ENCODE results near the gene PAMR1.

PAMR1 gene, protein sequence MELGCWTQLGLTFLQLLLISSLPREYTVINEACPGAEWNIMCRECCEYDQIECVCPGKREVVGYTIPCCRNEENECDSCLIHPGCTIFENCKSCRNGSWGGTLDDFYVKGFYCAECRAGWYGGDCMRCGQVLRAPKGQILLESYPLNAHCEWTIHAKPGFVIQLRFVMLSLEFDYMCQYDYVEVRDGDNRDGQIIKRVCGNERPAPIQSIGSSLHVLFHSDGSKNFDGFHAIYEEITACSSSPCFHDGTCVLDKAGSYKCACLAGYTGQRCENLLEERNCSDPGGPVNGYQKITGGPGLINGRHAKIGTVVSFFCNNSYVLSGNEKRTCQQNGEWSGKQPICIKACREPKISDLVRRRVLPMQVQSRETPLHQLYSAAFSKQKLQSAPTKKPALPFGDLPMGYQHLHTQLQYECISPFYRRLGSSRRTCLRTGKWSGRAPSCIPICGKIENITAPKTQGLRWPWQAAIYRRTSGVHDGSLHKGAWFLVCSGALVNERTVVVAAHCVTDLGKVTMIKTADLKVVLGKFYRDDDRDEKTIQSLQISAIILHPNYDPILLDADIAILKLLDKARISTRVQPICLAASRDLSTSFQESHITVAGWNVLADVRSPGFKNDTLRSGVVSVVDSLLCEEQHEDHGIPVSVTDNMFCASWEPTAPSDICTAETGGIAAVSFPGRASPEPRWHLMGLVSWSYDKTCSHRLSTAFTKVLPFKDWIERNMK

DNA sequence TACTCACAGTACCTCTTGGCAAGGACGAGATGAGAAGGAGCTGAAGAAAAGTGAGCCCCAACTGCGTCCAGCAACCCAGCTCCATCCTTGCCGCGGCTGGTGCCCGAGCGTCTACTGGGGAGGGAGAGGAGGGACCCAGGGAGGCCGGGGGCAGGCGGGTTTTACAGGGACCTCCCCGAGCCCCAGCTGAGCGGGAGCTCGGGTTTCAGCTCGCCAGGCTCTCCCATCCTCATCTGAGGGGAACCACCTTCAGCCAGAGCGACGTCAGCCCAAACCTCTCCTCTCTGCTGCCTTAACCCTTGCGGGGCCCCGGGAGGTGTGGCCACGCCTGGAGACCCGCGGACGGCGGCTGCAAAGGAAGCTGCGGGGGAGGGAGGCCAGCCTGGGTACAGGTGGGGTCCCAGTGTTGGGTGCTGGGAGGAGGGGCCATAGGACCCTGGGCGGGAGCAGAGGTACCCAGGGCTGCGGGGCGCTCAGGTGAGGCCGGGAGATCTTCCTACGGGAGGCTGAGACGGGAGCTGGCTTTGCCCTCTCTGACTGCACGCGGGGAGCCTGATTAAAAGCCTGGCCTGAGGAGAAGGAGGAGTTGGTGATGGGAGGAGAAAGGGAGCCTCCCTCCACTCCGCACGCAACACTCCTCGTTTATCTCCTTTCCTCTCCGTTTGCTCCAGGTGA lies at the start of gene PAMR1:
Gene PAMR1, minus strand, starts transcription at position 116 of the 675 bp plus-strand sequence. Its CDS starts 31 bp downstream, at position 85.
- no peak within 1 kb of the TSS for H3K4me3 ChIP-seq
- H3K4me1 ChIP-seq: no peaks in the 10 kb centered on the region
- no peak within 1 kb of the TSS for H3K9ac ChIP-seq
- H3K27ac ChIP-seq: no peak within 1 kb of the TSS
- peaks cover 11 to 36% (median 28%) of the 10 kb centered on the region in 11 experiments for H3K27me3 ChIP-seq
- no peak within 1 kb of the TSS for H3K4me2 ChIP-seq
- no peaks in the 10 kb centered on the region for H3K36me3 ChIP-seq
- no peaks in the 10 kb centered on the region for H4K20me1 ChIP-seq
- TF ChIP-seq Cebpa-rat (IDR thresholded peaks at IDR 0.05): no peak
- H3K9me3 ChIP-seq (replicated peaks in 1 of 11): peaks cover 0 to 10% (median 0%) of the 10 kb centered on the region in 11 experiments; a peak in 5 of 22 replicates

DNA sequence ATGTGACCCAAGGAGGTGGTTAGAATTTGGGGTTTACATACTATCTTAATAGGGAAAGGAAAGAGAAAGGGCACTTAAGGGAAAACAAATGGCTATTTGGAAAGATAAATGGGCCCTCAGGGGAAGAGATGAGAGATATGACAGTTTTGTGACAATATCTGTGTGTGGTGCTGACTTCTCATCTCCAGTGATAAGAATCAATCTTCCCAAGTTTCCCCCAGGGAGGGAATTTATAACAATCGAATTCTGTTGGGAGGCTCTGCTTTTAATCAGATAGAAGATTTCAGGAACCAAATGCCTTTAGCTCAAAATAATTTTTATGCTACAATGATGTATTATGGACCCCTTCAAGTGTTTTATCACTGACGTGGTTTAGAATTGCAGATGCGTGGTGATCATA lies 46.3 kb upstream of the PAMR1 start:
- H3K9me3 ChIP-seq (replicated peaks in 1 of 11): peaks cover 10 to 28% (median 16%) of the 10 kb centered on the region in 11 experiments; a peak in 14 of 22 replicates
- H3K4me2 ChIP-seq: no peak overlapping the region
- H3K4me3 ChIP-seq: no peak overlapping the region
- H3K9ac ChIP-seq: no peak overlapping the region
- no peak for TF ChIP-seq Cebpa-rat (IDR thresholded peaks at IDR 0.05)
- no peaks in the 10 kb centered on the region for H3K27me3 ChIP-seq
- no peaks in the 10 kb centered on the region for H4K20me1 ChIP-seq
- H3K27ac ChIP-seq: no peak overlapping the region
- no peaks in the 10 kb centered on the region for H3K36me3 ChIP-seq
- H3K4me1 ChIP-seq: no peaks in the 10 kb centered on the region

- Histone ChIP-seq H4K20me1 (no peaks in the 10 kb centered on the region), H3K4me2 (no peak overlapping the region), H3K4me3 (no peak overlapping the region), H3K9me3 (replicated peaks in 1 of 11) (peaks cover 10 to 28% (median 16%) of the 10 kb centered on the region in 11 experiments; a peak in 14 of 22 replicates), H3K27ac (no peak overlapping the region), H3K27me3 (no peaks in the 10 kb centered on the region), H3K9ac (no peak overlapping the region), H3K4me1 (no peaks in the 10 kb centered on the region), H3K36me3 (no peaks in the 10 kb centered on the region)
- TF ChIP-seq Cebpa-rat (IDR thresholded peaks at IDR 0.05): no peak
Observed at GRCh38 chr11:35567737-35568465, 42.5 kb upstream of the PAMR1 start.

- H3K9ac ChIP-seq: no peak overlapping the region
- no peaks in the 10 kb centered on the region for H3K4me1 ChIP-seq
- peaks cover 10 to 28% (median 16%) of the 10 kb centered on the region in 11 experiments; a peak in 14 of 22 replicates for H3K9me3 ChIP-seq (replicated peaks in 1 of 11)
- no peak overlapping the region for H3K27ac ChIP-seq
- no peak overlapping the region for H3K4me3 ChIP-seq
- H3K4me2 ChIP-seq: no peak overlapping the region
- H3K27me3 ChIP-seq: no peaks in the 10 kb centered on the region
- H4K20me1 ChIP-seq: no peaks in the 10 kb centered on the region
- no peak for TF ChIP-seq Cebpa-rat (IDR thresholded peaks at IDR 0.05)
- no peaks in the 10 kb centered on the region for H3K36me3 ChIP-seq
Observed at GRCh38 chr11:35566885-35567284, 41.5 kb upstream of the PAMR1 start.

GRCh38 chr11:35566181-35566580 lies 40.8 kb upstream of the PAMR1 start:
- Histone ChIP-seq H3K27ac (no peak overlapping the region), H3K4me2 (no peak overlapping the region), H3K27me3 (no peaks in the 10 kb centered on the region), H4K20me1 (no peaks in the 10 kb centered on the region), H3K4me3 (no peak overlapping the region), H3K4me1 (peaks cover 0 to 5% (median 0%) of the 10 kb centered on the region in 10 experiments; a peak in 4 of 20 replicates), H3K36me3 (no peaks in the 10 kb centered on the region), H3K9me3 (replicated peaks in 1 of 11) (peaks cover 10 to 28% (median 16%) of the 10 kb centered on the region in 11 experiments; a peak in 14 of 22 replicates), H3K9ac (no peak overlapping the region)
- TF ChIP-seq Cebpa-rat (IDR thresholded peaks at IDR 0.05): no peak

DNA sequence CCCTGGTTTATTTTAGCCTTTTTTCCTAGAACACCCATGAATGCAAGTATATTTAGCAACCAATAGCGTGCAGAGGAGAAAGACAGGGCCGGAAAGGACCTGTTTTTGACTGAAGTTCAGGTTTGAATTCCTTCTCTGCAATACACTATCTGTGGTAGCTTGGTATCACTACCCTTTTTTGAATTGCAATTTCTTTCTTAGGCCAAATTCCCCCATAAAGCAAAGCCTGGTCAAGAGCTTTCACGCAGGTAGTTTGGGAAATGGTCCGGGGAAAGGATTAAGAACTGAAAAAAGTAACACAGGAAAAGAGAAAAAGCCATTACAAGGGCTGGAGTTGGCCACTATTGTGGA lies 38.8 kb upstream of the PAMR1 start:
- Histone ChIP-seq H3K27ac (no peak overlapping the region), H3K4me1 (peaks cover 0 to 11% (median 0%) of the 10 kb centered on the region in 10 experiments; a peak in 4 of 20 replicates), H3K9ac (no peak overlapping the region), H4K20me1 (no peaks in the 10 kb centered on the region), H3K36me3 (no peaks in the 10 kb centered on the region), H3K9me3 (replicated peaks in 1 of 11) (peaks cover 0 to 15% (median 3%) of the 10 kb centered on the region in 11 experiments; a peak in 10 of 22 replicates), H3K4me3 (no peak overlapping the region), H3K4me2 (no peak overlapping the region), H3K27me3 (no peaks in the 10 kb centered on the region)
- no peak for TF ChIP-seq Cebpa-rat (IDR thresholded peaks at IDR 0.05)

DNA sequence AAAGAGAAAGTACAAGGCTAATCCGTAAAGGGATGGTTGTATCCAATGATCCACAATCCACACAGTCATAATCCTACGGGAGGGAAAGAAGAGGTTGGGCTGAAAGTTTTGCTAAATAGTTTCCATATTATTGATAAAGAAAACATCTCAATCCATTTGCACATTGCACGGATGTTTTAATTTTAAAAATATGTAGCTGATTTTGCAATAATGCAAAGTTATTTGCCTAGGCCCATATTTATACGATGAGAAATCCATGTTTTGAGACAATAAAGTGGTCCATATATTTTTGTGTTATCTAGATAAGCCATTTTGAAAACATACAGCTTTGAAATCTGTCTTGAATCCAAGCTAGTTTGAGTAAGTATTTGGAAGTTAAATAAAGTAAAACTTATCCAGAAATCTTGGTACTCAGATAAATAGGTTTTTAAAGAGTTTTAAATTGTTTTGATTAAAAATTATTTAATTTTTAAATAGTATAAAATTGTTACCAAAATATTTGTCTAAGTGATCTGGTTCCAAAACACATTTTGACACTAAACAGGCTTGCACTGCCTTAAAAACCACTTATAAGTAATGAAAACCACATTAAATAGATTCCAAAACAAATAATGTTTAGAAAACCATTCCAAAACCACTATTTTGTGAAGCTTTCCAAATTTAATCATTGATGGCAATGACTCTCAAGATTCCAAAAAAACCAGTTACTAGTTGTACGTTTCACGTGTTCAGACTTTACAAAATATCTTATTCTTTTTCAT lies 38.2 kb upstream of the PAMR1 start:
- Histone ChIP-seq H3K9me3 (replicated peaks in 1 of 11) (peaks cover 0 to 11% (median 0%) of the 10 kb centered on the region in 11 experiments; a peak in 5 of 22 replicates), H3K27ac (no peak overlapping the region), H3K4me2 (no peak overlapping the region), H3K4me3 (no peak overlapping the region), H3K27me3 (no peaks in the 10 kb centered on the region), H3K9ac (no peak overlapping the region), H3K4me1 (peaks cover 0 to 11% (median 0%) of the 10 kb centered on the region in 10 experiments; a peak in 4 of 20 replicates), H4K20me1 (no peaks in the 10 kb centered on the region), H3K36me3 (no peaks in the 10 kb centered on the region)
- no peak for TF ChIP-seq Cebpa-rat (IDR thresholded peaks at IDR 0.05)

GRCh38 chr11:35559949-35560348 lies 34.5 kb upstream of the PAMR1 start:
- Histone ChIP-seq H3K27ac (no peak overlapping the region), H3K27me3 (no peaks in the 10 kb centered on the region), H4K20me1 (no peaks in the 10 kb centered on the region), H3K4me2 (no peak overlapping the region), H3K9ac (no peak overlapping the region), H3K4me1 (peaks cover 0 to 11% (median 0%) of the 10 kb centered on the region in 10 experiments; a peak in 4 of 20 replicates), H3K9me3 (replicated peaks in 1 of 11) (peaks cover 0 to 6% (median 0%) of the 10 kb centered on the region in 11 experiments; a peak in 1 of 22 replicates), H3K4me3 (no peak overlapping the region), H3K36me3 (no peaks in the 10 kb centered on the region)
- no peak for TF ChIP-seq Cebpa-rat (IDR thresholded peaks at IDR 0.05)
